HS-5 (cell line): Measurements from ENCODE around the gene SPATA2.
"Not testable (repeated sequence)": the region's sequence is repeated elsewhere in the genome, so short reads cannot be mapped to it uniquely, and the experiment has no call there.

ENCODE experiments used
- DNase-seq: peaks from one replicate; pipeline ENCODE4 v3.0.0-alpha.2; 2012; ENCODE audit warnings: low read depth

The SPATA2 gene, protein sequence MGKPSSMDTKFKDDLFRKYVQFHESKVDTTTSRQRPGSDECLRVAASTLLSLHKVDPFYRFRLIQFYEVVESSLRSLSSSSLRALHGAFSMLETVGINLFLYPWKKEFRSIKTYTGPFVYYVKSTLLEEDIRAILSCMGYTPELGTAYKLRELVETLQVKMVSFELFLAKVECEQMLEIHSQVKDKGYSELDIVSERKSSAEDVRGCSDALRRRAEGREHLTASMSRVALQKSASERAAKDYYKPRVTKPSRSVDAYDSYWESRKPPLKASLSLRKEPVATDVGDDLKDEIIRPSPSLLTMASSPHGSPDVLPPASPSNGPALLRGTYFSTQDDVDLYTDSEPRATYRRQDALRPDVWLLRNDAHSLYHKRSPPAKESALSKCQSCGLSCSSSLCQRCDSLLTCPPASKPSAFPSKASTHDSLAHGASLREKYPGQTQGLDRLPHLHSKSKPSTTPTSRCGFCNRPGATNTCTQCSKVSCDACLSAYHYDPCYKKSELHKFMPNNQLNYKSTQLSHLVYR

DNA sequence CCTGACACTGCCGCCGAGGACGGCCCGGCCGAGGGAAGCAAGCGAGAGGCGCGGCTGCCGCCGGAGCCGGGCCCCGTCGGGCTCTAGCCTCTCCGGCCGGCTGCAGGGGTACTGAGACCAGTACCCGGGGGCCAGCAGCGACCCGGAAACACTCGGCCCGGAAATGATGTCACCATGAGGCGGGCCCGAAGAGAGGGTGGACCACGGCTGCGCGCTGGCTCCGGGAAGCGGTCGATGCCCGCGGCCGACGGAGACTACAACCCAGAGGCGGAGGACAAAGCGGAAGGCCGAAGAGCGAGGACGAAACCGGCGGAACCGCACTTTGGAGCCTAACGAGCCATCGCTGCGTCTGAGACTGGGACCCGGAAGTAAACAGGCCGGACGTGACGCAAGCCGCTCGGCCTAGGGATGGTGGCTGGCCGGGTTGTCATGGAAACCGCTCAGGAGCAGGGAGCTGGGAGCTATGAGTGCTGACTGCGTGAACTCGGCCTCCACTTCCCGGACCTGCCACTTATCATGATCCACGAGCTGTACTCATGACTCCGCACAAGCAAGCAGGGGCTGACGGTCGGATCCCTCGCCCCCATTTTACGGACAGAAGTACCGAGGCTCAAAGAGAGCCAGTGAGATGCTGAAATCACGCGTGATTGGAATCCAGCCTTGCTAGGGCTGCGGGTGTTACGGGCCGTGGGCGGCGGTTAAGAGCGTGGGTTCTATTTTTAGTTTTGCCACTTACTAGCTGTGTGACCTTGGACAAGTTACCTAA, at the start of gene SPATA2:
SPATA2 (minus strand) TSS at position 150 of the 766 bp plus-strand sequence. CDS start 7,039 bp downstream, outside the sequence.
- peak; percentile 100 for DNase-seq

DNA sequence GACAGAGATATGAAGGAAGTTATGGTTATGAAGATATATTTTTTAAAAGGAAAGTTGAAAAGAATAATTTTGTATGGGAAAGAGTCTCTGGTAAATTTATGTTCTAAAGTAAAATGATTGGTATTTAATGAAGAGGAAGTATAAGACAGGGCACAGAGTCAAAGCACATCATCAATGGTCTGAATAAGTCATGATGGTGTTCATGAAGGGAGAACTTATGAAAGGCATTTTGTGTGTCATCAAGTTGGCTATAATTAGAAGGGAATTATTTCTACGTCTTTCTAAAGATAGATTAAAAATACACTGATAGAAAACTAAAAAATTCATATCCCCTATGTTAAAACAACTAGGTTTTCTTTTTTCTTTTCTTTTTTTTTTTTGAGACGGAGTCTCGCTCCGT, 46.1 kb upstream of the SPATA2 start:
- DNase-seq: no peak

DNA sequence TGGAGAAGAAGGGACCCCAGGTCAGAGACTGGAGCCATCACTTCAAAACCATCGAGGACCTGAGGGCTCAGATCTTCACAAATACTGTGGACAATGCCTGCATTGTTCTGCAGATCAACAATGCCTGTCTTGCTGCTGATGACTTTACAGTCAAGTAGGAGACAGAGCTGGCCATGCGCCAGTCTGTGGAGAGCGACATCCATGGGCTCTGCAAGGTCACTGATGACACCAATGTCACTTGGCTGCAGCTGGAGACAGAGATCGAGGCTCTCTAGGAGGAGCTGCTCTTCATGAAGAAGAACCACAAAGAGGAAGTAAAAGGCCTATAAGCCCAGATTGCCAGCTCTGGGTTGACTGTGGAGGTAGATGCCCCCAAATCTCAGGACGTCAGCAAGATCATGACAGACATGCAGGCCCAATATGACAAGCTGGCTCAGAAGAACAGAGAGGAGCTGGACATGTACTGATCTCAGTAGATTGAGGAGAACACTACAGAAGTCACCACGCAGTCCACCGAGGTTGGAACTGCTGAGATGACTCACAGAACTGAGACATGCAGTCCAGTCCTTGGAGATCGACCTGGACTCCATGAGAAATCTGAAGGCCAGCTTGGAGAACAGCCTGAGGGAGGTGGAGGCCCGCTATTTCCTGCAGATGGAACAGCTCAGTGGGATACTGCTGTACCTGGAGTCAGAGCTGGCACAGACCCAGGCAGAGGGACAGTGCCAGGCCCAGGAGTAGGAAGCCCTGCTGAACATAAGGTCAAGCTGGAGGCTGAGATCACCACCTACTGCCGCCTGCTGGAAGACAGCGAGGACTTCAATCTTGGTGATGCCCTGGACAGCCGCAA, 42.0 kb upstream of the SPATA2 start:
- not testable (repeated sequence) for DNase-seq

DNA sequence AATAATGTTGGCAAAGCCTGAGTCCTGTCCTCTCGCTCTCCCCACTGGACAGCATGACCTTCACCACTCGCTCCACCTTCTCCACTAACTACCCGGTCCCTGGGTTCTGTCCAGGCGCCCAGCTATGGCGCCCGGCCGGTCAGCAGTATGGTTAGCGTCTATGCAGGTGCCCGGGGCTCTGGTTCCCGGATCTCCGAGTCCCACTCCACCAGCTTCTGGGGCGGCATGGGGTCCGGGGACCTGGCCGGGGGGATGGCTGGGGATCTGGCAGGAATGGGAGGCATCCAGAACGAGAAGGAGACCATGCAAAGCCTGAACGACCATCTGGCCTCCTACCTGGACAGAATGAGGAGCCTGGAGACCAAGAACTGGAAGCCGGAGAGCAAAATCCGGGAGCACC, 41.4 kb upstream of the SPATA2 start:
- no peak for DNase-seq

DNA sequence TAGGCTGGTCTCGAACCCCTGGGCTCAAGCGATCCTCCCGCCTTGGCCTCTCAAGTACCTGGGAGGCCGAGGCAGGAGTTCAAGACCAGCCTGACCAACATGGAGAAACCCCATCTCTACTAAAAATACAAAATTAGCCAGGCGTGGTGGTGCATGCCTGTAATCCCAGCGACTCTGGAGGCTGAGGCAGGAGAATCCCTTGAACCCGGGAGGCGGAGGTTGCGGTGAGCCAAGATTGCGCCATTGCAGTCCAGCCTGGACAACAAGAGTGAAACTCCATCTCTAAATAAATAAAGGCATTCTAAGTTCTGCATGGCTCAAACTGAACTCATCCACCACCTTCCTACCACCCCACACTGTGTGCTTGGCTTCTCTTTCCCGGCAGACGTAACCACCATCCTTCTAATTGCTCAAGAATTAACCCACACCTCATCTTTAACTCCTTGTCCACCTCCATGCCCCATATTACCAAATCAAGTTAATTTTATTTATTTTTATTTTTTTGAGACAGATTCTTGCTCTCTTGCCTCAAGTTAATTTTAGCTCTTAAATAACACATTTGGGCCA, 40.6 kb upstream of the SPATA2 start:
- DNase-seq: not testable (repeated sequence)

DNA sequence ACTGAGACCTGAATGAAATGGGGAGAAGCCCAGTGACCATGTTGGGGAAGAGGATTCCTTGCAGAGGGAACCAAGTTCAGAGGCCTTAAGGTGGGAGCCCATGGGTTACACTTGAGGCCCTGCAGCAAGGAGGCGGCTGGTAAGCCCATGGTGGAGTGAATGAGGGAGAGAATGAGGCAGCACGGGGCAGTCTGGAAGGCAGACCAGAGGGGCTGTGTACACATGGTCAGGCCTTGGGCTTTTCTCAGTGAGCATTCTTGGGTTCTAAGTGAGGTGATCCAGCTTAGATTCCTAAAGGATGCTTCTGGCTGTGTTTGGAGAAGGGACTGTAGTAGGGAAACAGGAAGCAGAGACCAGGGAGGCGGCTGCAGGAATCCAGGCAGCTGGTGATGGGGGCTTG, 39.8 kb upstream of the SPATA2 start:
- no peak for DNase-seq

DNA sequence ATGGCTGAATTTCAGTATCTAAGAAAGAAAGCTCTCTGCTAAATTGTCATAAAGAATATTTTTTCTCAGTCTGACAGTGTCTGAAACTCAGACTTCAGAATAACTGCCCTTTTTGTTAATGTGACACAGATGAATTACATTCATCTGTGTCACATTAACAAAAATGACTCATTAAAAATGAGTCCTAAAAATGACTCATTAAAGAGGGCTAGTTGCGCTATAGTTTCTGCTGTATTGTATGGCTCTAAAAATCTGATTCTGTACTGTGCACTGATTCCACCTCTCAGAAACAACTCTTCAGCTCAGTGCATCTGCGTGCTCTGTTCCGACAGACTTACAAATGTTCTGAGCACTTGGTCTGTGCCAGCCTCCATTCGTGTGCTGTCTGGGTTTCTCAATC, 35.8 kb upstream of the SPATA2 start:
- DNase-seq: peak; percentile 99

DNA sequence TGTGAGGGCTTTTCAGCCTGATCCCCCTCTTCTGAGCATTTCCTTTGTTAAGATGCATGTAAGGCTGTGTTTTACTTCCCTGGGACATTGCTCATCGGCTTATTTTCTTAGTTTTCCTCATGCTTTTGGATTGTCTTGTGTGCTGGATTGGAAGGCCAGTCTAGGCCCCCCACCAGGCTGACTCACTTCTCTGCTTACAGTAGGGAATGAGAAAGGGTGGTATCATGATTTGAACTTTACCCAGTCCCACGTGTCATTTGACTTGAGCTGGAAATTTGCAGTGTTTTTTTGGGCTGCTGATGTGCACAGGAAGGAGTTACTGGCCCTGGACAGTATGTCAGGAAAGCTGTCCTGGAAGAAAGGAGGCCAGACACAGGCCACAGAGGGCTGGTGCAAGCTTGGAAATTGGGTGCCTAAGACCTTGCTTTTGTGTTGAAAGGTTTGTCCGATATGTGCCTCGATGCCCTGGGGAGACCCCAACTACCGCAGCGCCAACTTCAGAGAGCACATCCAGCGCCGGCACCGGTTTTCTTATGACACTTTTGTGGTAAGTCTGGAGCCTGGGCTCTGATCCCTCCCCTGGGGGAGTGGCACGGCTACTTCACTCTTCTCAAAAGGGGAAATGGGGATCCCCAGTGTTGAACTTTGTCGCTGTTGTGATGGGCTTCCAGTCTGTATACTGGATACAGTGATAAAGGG, 33.6 kb upstream of the SPATA2 start:
- peak; percentile 99 for DNase-seq

DNA sequence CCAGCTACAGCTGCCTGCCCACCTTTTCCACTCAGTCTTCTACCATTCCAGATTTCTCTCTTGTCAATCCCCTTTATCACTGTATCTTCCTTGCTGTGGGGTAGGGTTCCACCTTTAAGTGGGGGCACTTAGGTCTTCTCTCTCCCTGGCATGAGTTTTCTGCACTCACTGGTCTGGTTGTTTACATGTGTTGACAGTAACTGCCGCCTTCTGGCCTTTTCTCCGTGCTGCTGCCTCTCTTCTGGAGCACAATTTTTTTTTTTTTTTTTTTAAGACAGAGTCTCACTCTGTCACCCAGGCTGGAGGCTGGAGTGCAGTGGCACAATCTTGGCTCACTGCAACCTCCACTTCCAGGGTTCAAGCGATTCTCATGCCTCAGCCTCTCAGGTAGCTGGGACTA, 32.8 kb upstream of the SPATA2 start:
- no peak for DNase-seq

DNA sequence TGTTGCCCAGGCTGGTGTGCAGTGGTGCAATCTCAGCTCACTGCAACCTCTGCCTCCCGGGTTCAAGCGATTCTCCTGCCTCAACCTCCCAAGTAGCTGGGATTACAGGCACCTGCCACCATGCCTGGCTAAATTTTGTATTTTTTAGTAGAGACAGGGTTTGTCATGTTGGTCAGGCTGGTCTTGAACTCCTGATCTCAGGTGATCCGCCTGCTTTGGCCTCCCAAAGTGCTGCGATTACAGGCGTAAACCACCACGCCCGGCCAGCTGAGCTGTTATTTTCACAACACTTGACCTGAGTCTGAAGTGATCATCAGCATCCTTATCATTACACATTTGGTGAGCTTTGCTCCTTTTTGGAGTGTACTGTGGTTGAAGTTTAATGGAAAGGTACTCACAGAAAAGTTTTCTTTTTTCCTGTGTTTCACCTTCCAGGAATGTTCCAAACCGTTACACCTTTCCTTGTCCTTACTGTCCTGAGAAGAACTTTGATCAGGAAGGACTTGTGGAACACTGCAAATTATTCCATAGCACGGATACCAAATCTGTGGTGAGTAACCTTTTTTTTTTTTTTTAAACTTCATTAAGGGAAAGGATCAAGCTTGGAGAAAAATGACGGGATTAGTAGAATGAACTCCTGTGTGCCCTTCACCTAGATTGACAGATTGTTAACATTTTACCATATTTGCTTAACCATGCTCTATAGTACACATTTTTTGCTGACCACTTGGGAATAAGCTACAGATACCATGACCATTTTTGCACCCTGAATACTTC, 30.6 kb upstream of the SPATA2 start:
- no peak for DNase-seq

DNA sequence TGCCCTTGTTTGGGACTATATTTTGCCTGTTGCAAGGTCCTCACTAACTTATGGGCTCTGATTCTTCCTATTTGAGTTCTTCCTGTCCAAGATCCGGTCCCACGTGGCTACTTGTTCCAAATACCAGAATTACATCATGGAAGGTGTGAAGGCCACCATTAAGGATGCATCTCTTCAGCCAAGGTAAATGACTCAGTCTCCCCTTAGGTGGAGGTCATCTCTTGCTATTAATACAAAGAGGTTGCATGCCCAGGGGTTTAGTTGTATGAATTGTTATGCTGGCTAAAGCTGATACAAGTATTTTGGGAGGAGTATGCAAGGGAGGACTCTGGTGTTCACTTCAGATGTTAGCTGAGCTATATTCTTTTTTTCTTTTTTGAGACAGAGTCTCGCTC, 30.0 kb upstream of the SPATA2 start:
- DNase-seq: no peak

DNA sequence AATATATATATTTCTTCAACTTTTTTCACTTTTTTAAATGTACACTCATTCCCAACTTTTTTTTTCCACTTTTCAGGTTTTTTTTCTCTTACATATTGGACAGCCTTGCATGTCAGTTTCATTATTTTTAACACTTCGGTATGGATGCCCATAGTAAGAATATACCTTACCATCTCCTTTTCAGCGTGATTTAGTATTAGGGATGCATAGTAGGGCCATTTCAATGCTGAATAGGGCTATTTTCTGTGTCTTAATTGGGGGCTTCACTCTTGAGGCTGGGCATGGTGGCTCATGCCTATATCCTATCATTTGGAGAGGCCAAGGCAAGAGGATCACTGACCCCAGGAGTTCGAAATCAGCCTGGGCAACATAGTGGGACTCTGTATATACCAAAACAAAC, 27.6 kb upstream of the SPATA2 start:
- DNase-seq: no peak

DNA sequence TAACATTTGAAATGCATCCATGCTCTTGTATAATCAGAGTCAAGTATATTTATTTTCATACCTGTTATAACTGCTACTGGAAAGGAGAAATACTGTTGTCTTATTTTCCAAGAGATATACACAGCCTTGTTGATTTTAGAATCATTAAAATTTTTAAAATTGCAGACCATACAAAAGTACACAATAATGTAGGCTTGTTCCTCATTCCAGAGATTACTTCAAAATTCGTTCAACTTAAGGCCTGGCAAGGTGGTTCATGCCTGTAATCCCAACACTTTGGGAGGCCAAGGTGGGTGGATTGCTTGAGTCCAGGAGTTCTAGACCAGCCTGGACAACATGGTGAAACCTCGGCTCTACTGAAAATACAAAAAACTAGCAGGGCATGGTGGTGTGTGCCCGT, 27.0 kb upstream of the SPATA2 start:
- DNase-seq: no peak

DNA sequence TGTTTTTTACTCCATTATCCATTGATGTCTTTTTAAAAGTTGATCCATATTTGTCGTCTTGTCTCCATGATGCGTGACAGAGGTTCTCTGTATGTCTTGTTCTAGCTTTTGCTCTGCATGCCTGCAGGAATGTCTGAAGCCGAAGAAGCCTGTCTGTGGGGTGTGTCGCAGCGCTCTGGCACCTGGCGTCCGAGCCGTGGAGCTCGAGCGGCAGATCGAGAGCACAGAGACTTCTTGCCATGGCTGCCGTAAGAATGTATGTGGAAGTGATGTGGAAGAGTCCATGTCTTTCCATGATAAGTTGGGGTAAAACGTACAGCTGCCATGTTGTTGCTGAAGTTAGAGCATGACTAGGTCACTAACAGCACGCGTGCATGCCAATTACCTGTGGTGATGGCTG, 26.1 kb upstream of the SPATA2 start:
- DNase-seq: no peak

DNA sequence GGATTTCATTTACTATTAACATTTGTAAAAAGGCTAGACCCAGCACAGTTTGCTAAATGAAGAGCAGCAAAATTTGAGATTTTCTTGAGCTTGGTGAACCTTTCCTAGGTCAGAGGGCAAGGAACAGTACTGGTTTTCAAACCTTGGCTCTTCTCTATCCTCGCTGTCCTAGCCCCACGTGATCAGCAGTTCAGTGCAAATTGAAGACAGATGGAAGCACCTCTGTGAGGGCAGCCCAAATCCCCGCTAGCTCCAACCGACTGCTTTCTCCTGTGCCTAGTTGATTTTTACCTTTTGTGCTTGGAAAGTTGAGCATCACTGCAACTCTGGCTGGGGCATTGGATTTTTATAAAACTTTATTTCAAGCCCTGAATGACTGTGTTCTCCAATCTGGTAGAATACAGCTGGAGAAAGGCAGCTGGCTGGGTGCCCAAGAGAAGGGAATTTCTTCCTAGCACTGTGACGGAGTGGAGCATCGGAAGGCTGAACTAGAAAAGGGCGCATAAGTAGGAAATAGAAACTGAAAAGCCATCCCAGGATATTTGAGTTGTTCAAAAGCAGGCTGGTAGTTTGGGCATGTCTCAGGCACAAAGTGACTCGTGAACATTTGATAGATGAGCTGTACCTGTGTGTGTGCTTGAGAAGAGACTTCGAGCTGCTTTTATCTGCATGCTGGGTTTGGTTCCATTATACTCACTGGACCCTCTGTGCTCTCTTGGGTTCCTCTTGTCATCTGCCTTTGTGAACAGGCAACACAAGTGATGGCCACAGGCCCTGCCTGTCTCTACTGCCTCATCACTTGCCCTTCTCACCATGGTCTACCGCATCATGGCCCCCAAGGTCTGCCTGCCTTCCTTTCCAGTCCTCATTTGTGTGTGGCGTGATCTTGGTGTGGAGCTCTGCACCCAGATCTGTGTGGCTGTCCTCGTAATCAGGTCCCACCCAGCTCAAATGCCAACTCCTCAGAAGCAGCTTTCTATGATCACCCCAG, 23.1 kb upstream of the SPATA2 start:
- DNase-seq: no peak

DNA sequence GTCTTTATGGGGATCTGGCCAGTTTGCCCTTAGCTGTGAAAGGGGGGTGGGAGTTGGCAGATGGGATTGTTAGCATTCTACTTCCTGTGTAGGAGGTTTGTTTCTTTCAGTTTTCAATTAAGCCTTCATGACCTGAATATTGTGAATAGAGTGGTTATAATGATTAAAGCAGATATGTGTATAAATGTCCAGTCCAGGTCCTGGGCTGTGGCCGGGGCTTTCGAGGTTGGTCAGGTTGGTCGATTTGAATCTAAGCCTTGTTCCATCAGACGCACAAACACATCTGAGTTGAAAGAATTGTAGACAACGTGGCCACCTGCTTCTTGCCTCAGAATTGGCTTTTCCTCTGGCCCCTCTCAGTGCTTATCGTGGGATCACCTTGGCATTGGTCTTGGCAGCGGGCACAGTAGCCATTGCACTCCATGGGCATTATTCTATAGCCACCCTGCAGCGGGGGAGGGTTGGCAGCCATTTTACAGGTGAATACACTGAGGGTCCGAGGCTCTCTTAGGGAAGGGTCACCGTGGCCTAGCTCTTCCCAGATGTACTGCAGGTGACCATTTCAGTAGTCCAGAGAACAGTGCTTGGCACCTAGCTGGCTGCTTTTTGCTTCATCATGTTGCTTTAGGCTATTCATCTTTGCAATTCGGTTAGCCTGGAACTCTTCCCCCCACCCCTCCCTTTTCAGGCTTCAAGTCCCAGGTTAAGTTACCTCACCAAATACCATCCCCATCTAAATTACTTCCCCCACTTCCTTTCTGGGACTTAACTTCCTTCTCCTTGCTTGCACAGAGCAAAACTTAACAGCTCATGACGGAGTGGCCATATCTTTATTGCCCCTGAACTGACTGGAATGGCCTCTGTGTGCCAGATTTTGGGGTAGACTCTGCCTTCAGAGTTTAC, 21.9 kb upstream of the SPATA2 start:
- no peak for DNase-seq

DNA sequence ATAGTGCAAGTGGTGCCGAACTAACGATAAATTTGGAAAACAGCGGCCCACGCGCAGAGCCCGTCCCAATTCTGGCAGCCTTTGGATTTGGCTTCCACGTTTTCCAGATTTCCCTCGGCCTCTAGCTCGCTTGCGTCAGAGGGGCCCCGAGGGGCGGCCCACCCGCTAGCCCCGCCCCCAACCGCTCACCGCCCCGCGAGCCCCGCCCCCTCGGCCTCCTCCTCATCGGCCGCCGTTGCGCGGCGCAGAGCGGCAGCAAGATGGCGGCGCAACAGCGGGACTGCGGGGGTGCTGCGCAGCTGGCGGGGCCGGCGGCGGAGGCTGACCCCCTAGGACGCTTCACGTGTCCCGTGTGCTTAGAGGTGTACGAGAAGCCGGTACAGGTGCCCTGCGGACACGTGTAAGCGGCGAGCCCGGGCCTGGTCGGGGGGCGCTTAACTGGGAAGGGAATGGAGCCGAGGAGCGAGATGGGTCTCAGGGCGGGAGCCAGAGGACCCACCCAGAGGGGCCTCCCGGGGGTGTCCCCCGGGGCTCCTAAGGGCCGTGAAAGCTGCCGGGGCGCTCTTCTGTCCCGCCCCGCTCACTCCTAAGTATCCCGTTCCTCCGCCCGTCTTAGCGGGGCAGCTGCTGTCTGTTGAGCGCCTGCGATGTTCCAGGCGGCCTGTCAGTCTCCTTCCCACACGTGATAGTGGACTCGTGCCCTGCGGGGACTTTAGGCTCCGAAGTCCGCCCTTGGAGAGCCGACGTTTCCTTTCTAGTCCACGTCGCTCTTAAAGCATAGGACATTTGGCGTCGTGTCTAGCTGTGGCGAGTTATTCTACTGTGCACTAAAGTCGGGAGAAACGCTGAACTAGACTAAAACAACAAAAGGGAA, 21.1 kb upstream of the SPATA2 start, which contains the start of gene RNF114:
RNF114 (plus strand) TSS at position 245 of the 874 bp plus-strand sequence; CDS start at position 261, 16 bp downstream.
- peak; percentile 97 for DNase-seq
